Measurements from ENCODE around the gene LMNTD2.
"Not testable (repeated sequence)": the region's sequence is repeated elsewhere in the genome, so short reads cannot be mapped to it uniquely, and the experiment has no call there.

The LMNTD2 gene

DNA sequence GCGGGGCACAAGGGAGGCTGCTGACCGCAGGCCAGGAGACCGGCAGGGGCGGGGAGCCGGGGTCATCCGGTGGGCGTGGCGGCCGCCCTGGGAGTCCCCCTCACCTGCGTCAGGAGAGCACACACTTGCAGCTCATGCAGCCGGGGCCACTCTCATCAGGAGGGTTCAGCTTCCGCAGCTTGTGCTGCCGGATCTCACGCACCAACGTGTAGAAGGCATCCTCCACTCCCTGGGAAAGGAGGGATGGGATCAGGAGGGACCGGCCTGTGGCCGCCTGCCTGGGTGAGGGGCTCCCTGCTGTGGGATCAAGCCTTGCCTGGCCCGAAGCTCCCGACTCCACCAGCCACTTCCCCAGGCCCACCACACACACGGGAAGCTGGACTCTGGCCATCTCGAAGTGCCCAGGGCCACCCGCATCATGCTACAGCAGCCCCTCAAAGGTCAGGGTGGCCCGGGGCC is 28.0 kb downstream of the LMNTD2 start:
- no peak for DNase-seq

DNA sequence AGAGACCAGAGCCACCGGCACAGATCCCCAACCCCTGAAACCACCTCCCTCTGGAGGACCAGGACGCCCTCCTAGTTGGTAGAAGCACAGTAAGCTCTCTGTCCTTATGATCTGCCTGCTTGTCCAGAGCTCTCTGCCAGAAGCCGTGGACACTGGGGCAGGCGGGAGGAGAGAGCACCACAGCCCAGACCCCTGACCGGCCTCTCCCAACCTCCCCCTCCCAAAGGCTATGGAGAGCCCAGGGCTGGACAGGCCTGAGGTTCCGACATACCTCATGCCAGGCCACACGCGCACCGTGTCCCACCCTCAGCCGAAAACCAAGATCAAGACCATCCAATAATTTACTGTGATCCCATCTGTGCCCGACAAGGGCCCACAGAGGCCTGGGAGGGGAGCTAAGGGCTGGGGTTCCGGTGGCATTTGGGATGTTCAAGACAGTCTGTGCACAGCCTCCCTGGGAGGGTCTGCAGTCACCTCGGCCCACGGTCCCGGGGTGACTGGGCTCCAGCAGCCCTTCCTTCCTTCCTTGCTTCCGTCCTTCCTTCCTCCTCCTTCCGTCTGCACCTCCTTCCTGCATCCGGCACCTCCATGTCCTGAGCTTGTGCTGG is 28.5 kb downstream of the LMNTD2 start:
- DNase-seq: no peak

DNA sequence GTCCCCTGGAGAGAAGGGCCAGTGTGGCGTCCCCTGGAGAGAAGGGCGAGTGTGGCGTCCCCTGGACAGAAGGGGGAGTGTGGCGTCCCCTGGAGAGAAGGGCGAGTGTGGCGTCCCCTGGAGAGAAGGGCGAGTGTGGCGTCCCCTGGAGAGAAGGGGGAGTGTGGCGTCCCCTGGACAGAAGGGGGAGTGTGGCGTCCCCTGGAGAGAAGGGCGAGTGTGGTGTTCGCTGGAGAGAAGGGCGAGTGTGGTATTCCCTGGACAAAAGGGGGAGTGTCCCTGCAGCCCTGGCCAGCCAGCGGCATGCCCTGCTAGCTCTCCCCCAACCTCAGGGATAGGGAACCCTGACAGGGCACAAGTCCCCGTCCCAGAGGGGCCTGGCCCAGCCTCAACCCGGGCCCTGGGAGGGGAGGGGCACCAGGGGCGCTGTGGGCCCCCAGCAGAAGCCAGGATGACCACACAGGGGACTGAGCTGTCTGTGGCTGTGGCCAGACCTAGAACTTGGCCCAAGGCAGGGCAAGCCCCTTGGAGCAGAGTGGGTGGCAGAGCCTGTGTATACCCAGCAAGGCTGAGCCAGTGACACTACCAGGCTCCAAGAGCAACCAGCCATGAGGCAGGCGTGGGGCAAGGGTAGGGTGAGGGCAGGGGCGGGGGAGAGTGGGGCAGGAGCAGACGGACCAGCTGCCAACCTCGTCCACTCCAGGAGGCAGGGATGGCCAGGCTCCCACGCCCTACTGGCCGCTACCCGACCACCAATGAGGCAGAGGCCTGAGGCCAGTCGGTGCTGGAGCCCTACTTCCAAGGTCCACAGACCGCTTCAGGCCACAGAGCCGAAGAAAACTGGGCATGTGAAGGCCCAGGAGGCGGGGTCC is 29.3 kb downstream of the LMNTD2 start:
- DNase-seq: no peak

DNA sequence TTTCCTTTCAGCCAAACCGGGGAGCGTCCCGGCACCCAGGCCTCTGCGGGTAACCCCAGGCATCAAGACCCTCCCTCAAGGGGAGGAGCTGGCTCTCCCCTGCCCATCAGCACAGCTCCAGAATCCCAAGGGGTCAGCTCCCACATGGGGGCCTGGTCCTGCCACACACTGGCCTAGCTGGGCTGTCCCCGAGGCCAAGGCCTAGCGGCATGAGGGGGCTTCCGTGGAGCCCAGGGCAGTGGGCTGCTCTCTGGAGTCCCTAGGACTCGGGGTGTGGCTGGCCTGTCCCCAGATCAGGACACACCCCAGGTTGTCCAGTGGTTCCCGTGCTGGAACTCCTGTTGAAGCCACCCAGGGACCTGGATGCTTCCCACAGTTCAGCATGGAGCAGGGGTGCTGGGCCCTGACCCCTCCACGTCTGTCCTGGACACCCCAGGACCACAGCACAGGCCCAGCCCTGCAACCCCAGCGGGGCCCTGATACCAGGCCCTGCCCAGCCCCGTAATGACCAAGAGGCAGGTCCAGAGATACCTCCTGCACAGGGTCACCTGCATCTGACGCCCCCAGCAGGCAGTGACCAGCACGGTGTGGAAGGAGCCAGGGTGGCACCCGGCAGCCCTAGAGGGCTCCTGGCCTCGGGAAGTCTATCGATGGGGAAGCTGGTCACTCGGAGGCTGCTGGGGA is 30.7 kb downstream of the LMNTD2 start:
- DNase-seq: no peak

DNA sequence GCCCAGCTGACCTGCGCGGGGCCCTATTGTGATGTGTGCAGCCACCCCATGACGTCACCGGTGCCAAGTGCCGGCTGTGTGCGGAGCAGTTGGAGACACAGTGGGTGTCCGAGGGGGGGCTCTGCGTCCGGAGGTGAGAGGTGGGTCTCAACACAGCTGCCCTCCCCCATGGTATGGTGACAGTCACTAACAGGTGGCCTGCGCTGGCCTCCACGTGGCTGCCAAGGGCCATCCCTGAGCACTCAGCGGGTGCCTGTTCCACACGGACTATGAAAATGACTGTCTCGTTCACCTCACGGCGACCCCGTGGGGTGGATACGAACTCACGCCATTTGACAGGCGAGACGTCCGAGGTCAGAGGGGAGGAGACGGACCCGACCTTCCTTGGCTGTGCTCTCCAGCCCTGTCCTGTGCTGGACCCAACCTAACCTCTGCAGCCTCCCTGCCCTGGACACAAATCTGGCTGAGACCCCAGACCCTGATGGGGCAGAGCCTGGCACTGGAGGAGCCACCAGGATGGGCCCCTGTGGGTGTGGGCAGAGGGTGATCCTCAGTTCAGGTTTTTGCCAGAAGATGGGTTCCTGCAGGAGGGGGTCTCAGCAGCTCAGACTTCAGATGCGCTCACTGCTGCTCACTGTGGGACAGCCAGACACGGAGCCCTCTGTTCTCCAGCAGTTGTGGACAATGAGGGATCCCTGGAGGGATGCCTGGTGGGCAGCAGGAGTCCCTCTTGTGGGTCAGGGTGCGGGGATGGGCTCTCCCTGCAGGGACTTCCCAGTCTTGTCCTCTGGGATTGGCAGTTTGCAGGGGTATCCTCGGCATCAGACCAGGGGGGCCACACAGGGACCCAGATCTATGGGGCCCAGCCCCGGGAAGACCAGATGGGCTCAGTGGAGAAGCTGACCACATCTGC is 31.5 kb downstream of the LMNTD2 start:
- DNase-seq: no peak

DNA sequence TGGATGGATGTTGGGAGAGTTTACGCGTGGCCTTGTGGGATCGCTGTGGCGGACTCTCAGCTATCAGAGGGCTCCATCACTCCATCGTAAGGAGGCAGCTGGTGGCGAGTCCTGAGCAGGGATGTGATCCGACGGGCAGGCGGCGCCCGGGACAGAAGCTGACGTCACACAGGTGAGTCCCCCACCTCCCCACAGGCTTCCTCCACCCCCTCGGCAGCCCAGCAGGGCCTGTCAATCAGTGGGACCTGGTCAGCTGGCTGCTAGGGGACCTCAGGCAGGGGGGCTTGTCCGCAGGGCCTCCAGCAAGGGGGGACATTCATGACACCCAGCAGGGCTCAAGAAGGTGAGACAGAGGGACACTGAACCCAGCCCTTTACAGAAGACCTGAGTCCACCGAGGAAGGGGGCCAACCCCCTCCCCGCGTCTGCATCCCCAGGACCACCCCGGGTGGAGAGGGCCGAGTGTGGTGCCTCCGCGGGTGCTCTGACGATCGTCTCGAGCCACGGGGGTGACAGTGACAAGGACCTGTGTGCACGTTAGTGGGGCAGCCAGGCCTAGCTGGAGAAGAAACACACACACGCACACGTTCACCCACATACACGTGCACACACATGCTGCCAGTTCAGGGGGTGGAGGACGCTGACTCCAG is 32.2 kb downstream of the LMNTD2 start:
- no peak for DNase-seq

DNA sequence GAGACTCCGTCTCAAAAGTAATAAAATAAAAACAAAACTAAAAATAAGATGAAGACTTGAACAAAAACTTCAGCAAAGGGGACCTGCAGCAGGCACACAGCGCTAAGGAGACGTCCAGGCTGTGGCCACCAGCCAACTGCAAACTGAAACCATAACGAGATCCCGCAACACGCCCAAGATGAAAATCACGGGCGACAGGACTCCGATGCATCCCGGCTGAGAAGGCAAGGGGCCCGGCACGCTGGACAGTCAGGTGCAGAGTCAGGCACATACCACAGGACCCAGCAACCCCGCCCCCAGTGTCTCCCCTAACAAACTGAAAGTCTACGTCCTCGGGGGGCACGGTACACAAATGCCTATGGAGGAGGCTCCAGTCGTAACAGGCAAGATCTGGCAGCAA is 34.3 kb downstream of the LMNTD2 start:
- no peak for DNase-seq

DNA sequence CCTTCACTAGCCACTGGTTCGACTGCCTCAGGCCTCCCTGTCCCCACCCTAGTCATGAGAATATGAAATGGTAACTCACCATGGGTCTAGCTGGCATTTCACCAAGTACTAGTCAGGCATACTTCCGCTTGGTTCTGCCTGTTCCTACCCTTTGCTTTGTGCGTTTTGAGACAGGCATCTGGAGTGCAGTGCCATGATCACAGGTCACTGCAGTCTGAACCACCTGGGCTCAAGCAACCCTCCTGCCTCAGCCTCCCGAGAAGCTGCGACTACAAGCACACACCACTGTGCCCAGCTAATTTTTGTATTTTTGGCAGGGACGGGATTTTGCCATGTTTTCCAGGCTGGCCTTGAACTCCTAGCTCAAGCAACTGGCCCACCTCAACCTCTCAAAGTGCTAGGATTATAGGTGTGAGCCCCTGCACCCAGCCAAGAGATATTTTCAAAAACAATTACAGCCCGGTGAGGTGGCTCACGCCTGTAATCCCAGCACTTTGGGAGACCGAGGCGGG is 39.3 kb downstream of the LMNTD2 start:
- no peak for DNase-seq

DNA sequence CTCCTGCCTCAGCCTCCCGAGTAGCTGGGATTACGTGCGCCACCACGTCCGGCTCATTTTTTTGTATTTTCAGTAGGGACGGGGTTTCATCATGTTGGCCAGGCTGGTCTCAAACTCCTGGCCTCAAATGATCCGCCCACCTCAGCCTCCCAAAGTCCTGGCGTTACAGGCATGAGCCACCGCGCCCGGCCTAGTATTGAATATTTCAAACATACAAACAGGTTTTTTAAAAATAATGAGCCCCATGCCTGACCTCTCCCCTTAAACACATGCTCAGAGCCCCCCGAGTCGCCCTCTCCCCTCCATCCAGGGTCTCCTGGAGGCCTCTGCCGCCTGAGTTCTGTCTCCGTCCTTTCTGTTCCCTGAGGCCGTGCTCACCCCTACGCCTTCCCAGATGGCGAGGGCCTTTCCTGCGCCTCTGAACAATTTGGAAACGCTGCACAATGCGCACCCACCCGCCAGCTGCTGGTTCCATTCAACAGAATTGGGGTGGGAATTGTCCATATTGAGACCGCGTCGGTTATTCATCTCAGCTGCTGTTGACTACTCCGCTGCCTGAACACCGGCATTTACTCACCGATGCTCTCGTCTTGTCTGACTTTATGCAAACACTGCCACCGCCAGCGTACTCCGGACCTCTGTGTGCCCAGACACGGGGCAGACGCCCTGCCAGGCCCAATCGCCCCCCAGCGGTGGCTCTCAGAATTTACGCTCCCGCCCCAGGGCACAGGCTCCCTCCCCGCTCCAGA is 39.9 kb downstream of the LMNTD2 start:
- no peak for DNase-seq

DNA sequence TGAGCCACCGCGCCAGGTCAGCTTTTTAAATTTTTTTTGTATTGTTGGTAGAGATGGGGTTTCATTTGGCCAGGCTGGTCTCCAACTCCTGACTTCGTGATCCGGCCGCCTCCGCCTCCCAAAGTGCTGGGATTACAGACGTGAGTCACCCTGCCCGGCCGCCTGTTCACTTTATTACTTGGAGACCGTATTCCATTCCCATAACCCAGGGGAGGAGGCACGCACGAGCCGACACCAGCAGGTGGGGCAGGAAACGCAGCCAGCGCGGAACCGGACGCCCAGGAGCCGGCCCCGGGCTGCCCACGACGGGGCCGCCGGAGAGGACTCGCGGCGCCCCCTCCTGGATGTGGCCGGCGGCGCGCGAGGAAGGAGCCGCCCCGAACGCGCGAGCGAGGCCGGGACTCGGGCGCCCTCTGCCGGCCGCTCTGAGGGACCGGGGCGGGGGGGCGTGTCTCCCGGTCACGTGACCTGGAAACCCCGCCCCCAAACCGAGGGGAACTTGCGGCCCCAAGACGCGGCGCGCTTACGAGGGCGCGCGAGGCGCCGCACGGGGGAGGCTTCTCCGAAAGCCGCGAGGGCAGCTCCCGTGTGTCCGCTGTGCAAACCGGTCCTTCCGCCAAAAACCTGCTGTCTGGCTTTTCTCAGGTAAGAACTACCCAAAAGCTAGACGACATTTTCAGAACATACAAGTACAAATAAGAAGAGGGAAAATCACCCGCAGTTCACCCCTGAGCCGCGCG is 41.9 kb downstream of the LMNTD2 start:
- DNase-seq: no peak

DNA sequence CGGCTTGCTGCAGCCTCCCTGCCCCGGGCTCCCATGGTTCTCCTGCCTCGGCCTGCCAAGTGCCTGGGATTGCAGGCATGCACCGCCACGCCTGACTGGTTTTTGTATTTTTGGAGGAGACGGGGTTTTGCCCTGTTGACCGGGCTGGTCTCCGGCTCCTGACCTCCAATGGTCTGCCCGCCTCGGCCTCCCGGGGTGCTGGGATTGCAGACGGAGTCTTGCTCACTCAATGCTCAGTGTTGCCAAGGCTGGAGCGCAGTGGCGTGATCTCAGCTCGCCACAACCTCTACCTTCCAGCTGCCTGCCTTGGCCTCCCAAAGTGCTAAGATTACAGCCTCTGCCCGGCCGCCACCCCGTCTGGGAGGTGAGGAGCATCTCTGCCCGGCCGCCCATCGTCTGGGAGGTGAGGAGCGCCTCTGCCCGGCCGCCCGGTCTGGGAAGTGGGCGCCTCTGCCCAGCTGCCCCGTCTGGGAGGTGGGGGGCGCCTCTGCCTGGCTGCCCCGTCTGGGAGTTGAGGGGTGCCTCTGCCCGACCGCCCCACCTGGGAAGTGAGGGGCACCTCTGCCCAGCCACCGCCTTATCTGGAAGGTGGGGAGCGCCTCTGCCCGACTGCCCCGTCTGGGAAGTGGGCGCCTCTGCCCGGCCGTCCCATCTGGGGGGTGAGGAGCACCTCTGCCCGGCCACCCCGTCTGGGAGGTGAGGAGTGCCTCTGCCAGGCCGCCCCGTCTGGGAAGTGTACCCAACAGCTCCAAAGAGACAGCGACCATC is 43.4 kb downstream of the LMNTD2 start:
- DNase-seq: not testable (repeated sequence)

DNA sequence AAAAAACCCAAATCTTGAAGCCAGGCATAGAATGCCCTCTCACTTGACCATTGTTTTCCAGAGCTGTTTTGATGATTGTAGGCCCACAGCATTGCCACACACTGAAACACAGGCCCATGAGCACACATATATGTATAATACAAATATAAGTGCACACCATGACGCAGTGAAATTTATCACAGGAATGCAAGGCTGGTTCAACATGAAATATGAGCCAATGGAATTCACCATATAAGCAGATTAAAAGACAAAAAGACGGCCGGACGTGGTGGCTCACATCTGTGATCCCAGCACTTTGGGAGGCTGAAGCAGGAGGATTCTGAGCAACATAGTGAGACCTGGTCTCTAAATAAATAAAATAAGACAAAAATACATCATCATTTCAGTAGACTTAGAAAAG is 44.1 kb downstream of the LMNTD2 start:
- no peak for DNase-seq

DNA sequence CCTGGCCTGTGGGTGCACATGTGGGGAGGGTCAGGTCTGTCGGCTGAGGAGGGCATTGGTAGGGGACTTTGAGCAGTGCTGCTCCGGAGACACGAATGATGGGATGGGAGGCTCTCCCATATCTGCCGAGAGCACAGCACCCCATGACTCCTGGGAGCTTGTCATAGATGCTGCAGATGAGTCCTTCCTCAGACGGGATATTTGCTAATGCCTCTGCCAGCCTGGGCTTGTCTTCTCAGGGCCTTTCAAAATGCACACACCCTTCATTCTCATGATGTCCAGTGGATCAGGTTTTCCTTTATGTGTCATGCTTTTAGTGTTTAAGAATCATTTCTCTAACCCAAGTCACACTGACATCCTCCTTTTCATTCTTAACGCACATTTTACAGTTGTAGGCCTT is 45.4 kb downstream of the LMNTD2 start:
- DNase-seq: no peak

DNA sequence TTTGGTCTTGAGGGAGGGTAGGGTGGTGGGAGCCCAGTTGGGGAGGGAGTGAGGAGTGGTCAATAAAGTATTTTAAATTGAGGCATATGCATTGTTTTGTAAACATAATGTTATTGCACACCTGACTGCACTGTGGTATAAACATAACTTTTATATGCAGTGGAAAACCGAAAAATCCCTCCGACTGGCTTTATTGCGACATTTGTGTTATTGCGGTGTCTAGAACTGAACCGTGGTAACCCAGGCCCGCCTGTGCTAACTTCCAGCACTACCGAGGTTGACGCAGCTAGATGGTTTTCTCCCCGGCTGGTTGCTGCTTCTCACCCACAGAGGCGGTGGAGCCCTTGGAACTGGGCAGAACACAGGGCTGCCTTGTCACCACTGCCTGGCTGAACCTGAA is 45.9 kb downstream of the LMNTD2 start:
- DNase-seq: no peak

DNA sequence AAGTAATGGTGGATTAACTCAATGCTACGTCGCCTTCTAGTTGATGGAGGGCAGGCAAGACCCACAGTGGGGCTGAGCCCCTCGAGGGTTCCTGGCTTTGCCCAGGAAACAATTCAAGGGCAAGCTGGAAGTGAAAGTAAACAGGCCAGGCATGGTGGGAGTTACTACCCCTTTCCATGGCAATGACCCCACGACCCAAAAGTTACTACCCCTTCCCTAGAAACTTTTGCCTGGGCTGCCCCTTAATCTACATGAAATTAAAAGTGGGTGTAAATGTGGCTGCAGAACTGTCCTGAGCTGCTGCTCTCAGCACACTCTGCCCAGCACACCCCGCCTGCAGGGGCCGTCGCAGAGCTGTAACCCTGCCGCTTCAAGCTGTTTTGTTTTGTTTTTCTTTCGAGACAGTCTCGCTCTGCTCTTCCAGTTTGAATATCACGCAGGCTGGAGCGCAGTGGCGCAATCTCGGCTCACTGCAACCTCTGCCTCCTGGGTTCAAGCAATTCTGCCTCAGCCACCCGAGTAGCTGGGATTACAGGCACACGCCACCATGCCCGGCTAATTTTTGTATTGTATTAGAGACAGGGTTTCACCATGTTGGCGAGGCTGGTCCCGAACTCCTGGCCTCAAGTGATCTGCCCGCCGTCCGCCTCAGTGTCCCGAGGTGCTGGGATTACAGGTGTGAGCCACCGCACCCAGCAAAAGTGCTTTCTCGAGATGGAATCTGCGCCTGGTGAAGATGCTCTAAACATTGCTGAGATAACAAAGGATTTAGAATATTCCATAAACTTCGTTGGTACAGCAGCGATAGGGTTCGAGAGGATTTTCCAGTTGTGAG is 47.6 kb downstream of the LMNTD2 start:
- no peak for DNase-seq

DNA sequence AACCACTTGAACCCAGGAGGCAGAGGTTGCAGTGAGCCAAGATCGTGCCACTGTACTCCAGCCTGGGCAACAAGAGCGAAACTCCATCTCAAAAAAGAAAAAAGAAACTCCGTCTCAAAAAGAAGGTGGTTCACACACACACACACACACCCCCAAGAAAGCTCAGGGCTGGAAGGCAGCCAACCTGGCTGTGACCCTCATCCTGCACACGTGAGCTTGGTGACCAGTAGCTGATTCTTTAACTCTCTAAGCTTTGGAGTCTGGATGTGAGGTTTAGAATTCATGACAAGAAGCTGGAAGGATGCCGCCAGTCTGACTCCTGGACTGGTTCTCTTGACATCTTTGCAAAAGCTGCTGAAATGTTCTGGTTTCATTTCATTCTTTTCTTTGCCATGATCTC is 51.6 kb downstream of the LMNTD2 start:
- DNase-seq: no peak

DNA sequence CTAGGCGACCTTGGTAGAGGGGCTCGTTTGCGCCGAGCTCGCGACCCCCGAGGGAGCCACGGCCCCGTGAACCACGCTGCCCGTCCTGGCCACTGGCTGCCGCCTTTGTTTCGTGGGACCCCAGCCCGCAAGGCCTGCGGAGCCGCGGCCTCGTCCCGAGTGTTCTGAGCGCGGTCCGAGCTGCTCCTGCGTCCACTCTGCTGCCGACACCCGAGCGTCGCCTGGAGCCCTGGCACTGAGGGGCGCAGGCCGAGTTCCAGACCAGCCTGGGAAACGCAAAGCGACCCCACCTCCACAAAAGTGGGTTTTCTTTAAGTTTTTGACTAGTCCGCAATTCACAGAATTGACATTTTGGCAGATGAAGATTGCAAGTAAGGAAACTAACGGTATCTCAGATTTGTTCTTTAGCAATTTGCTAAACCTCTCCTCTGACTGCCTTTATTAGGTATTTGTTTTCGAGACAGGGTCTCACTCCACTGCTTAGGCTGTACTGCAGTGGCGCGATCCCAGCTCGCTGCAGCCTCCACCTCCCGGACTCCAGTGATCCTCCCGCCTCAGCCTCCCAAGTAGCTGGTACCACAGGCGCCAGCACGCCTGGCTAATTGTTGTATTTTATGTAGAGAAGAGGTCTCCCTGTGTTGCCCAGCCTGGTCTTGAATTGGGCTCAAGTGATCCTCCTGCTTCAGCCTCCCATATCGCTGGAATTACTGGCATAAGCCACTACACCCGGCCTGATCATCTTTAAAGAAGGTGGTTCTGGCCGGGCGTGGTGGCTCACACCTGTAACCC is 52.6 kb downstream of the LMNTD2 start:
- DNase-seq: no peak
